ENCODE data around the gene RCN2.
A peak's percentile ranks its signal among the peaks of the same experiment; 100 is the strongest.

Gene RCN2

DNA sequence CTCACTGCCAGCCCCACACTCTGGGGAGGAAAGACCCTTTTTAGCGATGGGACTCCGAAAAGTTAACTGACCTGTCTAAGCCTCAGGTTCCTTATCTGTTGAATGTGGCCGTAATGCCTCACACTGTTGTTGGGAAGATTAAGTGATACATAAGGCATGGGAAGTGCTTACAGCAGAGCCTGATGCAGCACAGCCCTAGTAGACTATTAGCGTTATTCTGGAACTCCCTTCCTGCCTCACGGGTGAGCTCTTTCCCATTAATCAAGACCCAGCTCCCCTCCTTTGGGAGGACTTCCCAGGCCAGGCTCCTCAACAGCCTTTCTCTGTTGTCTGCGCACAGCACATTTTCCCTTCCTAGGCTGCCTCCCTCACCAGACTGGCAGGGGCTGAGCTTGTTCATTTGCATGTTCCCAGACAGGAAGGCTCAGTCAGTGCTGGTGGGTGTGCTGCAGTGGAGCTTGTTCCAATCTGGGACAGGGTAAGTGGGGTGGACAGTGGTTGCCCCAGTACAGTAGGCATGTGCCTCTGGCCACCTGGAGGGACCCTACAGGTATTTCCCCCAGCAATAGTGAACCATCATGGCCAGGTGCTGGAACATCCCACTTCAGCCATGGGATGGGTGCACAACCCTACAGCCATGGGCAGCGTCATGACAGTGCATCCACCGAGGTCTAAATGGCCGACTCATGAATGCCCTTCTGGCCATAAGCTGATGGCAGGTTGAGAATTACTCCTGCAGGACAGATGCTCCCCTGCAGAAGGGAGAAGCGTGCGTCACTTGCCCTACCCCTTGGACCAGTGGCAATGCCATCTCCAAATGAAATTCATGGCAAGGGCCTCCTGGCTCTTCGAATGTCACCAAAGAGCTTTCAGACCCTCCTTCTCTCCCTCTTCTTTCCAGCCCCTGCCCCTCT, 57.6 kb downstream of the RCN2 start:
- TF ChIP-seq POU2F2 (IDR thresholded peaks at IDR 0.05; ENCODE audit: low read depth, low read length): no peak
- FAIRE-seq (peak; percentile 70), DNase-seq (ENCODE audit: insufficient read length, low spot score) (no peak)

DNA sequence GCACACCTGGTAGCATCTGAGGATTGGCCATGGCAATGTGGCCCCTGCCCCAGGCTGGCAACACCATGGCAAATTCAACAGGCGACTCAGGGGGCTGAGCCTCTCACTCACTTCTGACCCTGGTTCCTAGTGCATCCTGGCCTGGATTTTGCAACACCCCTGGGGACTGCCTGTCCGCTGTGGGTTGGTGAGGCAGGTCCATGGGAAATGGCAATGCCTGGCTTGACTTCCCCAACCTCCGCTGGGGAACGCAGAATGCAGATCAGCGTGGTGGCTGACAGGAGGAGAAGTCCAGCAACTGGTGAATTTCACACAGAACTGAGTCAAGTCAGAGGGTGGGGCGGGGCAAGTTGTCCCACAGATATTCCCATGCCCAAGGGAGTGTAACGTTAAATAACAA, 59.5 kb downstream of the RCN2 start:
- DNase-seq (ENCODE audit: insufficient read length, low spot score) (no peak), FAIRE-seq (no peak)
- TF ChIP-seq POU2F2 (IDR thresholded peaks at IDR 0.05; ENCODE audit: low read depth, low read length): no peak
- TF ChIP-seq POLR2A (IDR thresholded peaks at IDR 0.05; ENCODE audit: low read depth, low read length): no peak
- no peak for TF ChIP-seq TAF1 (IDR thresholded peaks at IDR 0.05; ENCODE audit: low read depth, low read length)
- TF ChIP-seq PAX5 (IDR thresholded peaks at IDR 0.05; ENCODE audit: insufficient read depth, low read length, severe bottlenecking): no peak
- no peak for TF ChIP-seq POLR2AphosphoS5 (IDR thresholded peaks at IDR 0.05; ENCODE audit: low read depth, low read length)
- no peak for TF ChIP-seq SPI1 (IDR thresholded peaks at IDR 0.05; ENCODE audit: low read depth, low read length)

DNA sequence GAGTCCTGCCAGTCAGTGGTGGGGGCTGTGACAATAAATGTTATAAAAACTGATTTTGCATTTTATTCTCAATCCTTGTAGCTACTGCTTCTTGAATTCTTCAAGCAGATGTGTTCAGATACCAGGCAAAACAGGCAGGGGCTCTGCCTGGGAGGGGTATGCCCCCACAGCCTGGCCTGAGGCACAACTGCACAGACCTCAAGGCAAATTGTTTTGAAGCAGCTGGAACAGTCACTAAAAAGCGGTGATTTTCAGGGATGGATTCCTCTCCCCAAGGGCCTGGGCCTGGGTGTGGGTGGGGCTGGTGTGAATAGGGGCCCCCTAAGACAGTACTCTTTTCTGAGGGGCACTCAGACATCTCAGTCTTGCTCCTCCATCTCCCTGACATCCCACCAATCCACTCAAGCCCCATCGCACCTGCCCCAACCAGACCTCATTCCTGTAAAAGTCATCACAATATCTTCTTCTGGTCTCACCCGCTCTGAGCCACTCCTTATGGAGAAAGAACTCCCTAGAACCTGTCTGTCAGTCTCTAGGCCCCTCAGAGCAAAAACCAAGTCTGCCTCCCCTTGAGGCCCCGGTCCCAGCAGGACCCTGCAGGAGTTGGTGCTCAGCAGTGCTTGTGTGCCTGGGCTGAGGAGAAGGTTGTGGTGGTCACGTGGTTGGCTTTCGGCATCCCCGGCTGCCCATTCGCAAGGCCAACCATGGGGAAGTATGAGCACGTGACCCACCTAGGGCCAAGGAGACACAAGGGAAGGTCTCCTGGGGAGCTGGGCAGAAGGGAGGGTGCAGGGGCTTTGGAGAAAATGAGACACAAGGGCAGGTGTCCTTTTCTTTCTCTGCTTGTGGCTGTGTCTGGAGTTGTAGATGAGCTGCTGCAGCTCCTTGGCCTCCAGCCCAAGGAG, 60.4 kb downstream of the RCN2 start:
- no peak for DNase-seq (ENCODE audit: insufficient read length, low spot score)
- FAIRE-seq: no peak
- TF ChIP-seq POU2F2 (IDR thresholded peaks at IDR 0.05; ENCODE audit: low read depth, low read length) (no peak), POLR2A (IDR thresholded peaks at IDR 0.05; ENCODE audit: low read depth, low read length) (no peak), SPI1 (IDR thresholded peaks at IDR 0.05; ENCODE audit: low read depth, low read length) (no peak), POLR2AphosphoS5 (IDR thresholded peaks at IDR 0.05; ENCODE audit: low read depth, low read length) (no peak), PAX5 (IDR thresholded peaks at IDR 0.05; ENCODE audit: insufficient read depth, low read length, severe bottlenecking) (no peak), TAF1 (IDR thresholded peaks at IDR 0.05; ENCODE audit: low read depth, low read length) (no peak)

DNA sequence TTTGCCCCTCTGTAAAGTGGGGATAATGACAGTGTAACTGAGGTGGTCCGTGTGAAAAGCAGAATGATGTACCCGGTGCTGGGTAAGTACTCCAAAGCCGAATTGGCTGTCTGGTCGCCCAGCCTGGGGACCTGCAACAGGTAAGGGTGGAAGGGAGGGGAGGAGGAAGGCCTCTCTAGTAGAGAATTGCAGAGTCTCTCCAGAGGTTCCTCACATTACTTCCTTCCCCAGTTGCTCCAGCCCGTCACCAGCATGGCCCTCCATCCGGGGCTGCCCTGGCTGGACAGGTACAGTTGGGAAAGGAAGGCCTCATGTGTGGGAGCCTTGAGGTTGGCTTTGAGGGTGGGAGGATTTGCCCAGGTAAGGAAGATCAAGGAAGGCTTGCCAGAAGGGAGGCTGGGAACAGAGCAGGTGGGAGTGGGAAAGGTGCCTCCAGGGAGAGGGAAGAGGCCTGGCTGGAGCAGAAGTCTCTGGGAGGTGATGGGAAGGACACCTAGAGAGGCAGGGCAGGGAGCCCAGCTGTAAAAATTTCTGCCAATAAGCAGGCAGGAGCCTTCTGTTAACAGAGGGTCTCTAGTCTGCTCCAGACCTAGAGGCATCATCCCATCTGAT, 61.7 kb downstream of the RCN2 start:
- DNase-seq (ENCODE audit: insufficient read length, low spot score): no peak
- TF ChIP-seq POLR2AphosphoS5 (IDR thresholded peaks at IDR 0.05; ENCODE audit: low read depth, low read length) (no peak), POU2F2 (IDR thresholded peaks at IDR 0.05; ENCODE audit: low read depth, low read length) (no peak), PAX5 (IDR thresholded peaks at IDR 0.05; ENCODE audit: insufficient read depth, low read length, severe bottlenecking) (no peak), POLR2A (IDR thresholded peaks at IDR 0.05; ENCODE audit: low read depth, low read length) (no peak), TAF1 (IDR thresholded peaks at IDR 0.05; ENCODE audit: low read depth, low read length) (no peak), SPI1 (IDR thresholded peaks at IDR 0.05; ENCODE audit: low read depth, low read length) (no peak)
- no peak for FAIRE-seq

DNA sequence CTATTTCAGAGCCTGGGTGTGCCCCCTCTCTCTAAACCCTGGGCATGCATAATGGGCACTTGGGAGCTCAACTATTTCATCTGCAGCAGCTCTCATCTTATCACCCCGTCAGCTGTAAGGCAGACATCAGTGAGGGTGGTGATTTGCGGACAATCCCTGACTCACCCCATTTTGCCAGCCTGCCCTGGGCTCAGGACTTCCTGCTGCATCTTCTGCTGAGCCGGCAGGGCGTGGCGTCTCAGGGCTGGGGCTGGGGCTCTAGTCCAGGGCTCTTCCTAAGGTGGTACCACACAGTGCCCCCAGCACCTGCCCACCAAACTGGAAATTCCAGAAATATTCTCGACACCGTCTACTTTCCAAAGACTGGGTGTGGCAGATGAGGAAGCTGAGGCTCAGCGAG, 62.5 kb downstream of the RCN2 start:
- DNase-seq (ENCODE audit: insufficient read length, low spot score) (no peak), FAIRE-seq (no peak)
- TF ChIP-seq POU2F2 (IDR thresholded peaks at IDR 0.05; ENCODE audit: low read depth, low read length) (no peak), TAF1 (IDR thresholded peaks at IDR 0.05; ENCODE audit: low read depth, low read length) (no peak), POLR2AphosphoS5 (IDR thresholded peaks at IDR 0.05; ENCODE audit: low read depth, low read length) (no peak), PAX5 (IDR thresholded peaks at IDR 0.05; ENCODE audit: insufficient read depth, low read length, severe bottlenecking) (no peak), SPI1 (IDR thresholded peaks at IDR 0.05; ENCODE audit: low read depth, low read length) (no peak), POLR2A (IDR thresholded peaks at IDR 0.05; ENCODE audit: low read depth, low read length) (no peak)

DNA sequence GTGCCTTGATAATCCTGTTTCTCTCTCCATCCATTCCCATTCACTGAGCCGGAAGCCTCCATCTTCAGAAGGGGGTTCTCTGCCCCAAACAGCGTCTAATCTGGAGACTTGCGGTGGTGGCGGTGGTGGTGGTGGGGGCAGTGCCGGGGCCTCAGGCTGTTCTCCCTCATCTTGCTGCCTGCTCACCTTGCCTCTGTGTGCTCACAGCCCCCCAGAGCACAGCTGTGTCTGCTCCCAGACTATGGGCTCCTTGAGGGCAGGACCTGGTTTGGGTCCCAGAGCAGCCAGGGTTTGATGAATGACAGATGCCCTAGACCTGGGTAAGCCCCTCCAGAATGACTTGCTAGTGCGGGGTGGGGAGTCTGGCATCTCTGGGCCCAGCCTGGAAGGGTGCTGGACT, 62.9 kb downstream of the RCN2 start:
- DNase-seq (ENCODE audit: insufficient read length, low spot score) (no peak), FAIRE-seq (no peak)
- TF ChIP-seq POLR2A (IDR thresholded peaks at IDR 0.05; ENCODE audit: low read depth, low read length) (no peak), POLR2AphosphoS5 (IDR thresholded peaks at IDR 0.05; ENCODE audit: low read depth, low read length) (no peak), PAX5 (IDR thresholded peaks at IDR 0.05; ENCODE audit: insufficient read depth, low read length, severe bottlenecking) (no peak), POU2F2 (IDR thresholded peaks at IDR 0.05; ENCODE audit: low read depth, low read length) (no peak), TAF1 (IDR thresholded peaks at IDR 0.05; ENCODE audit: low read depth, low read length) (no peak), SPI1 (IDR thresholded peaks at IDR 0.05; ENCODE audit: low read depth, low read length) (no peak)

DNA sequence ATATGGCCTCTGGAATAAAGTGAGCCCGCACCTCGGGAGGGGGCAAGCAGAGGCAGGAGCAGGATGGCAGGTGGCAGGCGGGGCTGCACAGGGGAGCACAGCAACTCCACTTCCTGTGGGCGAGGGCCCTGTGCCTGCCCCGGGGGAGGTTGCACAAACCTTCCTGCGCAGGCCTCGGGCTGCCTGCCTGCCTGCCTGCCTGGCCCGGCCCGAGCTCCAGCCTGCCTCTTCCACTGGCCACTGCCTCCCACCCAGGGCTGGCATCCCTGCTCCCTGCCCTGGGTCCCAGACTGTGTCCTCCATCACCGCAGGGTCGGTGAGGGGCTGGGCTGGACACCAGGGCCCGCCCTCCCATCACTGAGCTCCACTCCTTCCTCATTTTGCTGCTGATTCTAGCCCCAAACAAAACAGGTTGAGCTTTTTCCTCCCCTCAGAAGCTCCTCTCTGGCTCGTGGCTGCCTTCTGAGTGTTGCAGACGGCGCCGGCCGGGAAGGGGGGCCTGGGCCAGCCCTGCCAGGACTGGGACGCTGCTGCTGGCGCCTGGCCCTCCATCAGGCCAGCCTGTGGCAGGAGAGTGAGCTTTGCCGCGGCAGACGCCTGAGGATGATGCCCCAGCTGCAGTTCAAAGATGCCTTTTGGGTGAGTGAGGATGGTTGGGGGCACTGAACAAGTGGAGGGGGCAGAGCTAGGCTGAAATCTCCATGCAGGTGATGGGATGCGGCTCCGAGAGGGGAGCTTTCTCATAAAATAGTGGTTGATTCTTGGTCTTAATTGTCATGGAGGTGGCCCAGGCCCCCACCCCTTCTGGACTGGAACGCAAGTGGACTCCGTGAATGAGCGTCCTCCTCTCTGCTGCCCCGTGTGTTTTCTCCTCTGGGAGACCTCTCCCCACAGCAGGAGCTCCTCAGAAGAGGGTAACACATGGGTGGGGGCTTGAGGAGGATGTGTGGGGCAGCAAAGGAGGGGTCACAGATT, 63.7 kb downstream of the RCN2 start, which contains the start of gene PSTPIP1:
PSTPIP1 (plus strand) TSS at position 156 of the 975 bp plus-strand sequence; CDS start at position 604, 448 bp downstream.
- FAIRE-seq (peak; percentile 99), DNase-seq (ENCODE audit: insufficient read length, low spot score) (peak; percentile 59)
- peak; percentile 68 for TF ChIP-seq POLR2A (IDR thresholded peaks at IDR 0.05; ENCODE audit: low read depth, low read length)
- no peak for TF ChIP-seq PAX5 (IDR thresholded peaks at IDR 0.05; ENCODE audit: insufficient read depth, low read length, severe bottlenecking)
- TF ChIP-seq POLR2AphosphoS5 (IDR thresholded peaks at IDR 0.05; ENCODE audit: low read depth, low read length): 0 out of 2 replicates have a peak, but pooled peaks have one; percentile 41
- peak; percentile 38; the same call in 1 of the 2 replicates for TF ChIP-seq TAF1 (IDR thresholded peaks at IDR 0.05; ENCODE audit: low read depth, low read length)
- TF ChIP-seq POU2F2 (IDR thresholded peaks at IDR 0.05; ENCODE audit: low read depth, low read length): no peak
- TF ChIP-seq SPI1 (IDR thresholded peaks at IDR 0.05; ENCODE audit: low read depth, low read length): no peak

DNA sequence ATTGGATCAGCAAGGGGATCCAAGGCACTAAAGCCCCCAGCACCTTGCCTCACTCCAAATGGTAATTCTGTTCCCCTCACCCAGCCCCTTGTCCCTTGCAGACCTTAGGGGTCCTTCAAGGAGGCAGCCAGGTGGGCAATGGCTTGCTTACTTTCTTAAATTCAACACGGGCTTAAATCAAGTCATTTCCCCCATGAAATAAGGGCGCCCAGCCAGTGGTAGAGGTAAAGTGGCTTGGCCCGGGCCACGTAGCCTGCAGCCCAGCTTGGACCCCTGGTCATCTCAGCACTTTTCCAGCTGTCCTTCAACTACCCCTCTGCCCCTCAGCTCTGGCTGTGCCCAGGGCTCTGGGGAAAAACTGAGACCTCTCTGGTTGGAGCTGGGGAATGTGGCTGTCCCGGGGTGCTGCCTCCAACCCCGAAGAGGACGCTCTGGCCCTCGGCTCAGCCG, 64.6 kb downstream of the RCN2 start:
- DNase-seq (ENCODE audit: insufficient read length, low spot score) (no peak), FAIRE-seq (no peak)
- no peak for TF ChIP-seq POLR2AphosphoS5 (IDR thresholded peaks at IDR 0.05; ENCODE audit: low read depth, low read length)
- TF ChIP-seq PAX5 (IDR thresholded peaks at IDR 0.05; ENCODE audit: insufficient read depth, low read length, severe bottlenecking): no peak
- TF ChIP-seq TAF1 (IDR thresholded peaks at IDR 0.05; ENCODE audit: low read depth, low read length): no peak
- no peak for TF ChIP-seq SPI1 (IDR thresholded peaks at IDR 0.05; ENCODE audit: low read depth, low read length)
- TF ChIP-seq POU2F2 (IDR thresholded peaks at IDR 0.05; ENCODE audit: low read depth, low read length): no peak
- TF ChIP-seq POLR2A (IDR thresholded peaks at IDR 0.05; ENCODE audit: low read depth, low read length): no peak
